Endodermal cell (in vitro differentiated cells): ENCODE measurements around the gene ROBO1. TPM values are rescaled to one million over a fixed set of nuclear protein-coding genes. Genes with fewer than 3 reads are reported as not detected.

Experiments
- DNase-seq: peaks from one replicate; pipeline ENCODE4 v3.0.0-alpha.2; 2017
- H3K27ac ChIP-seq: 2 replicates; pipeline ENCODE4 v1.5.1; 2013; ENCODE audit warnings: mild to moderate bottlenecking, low read depth, low read length, moderate library complexity
- H3K27me3 ChIP-seq: 2 replicates; pipeline ENCODE4 v1.6.1; 2013; ENCODE audit warnings: mild to moderate bottlenecking, low read length, moderate library complexity; ENCODE audit not compliant: insufficient read depth, control insufficient read depth, poor library complexity, severe bottlenecking
- H3K36me3 ChIP-seq: 2 replicates; pipeline ENCODE4 v1.7.0; 2013; ENCODE audit warnings: mild to moderate bottlenecking, low read length, moderate library complexity; ENCODE audit not compliant: control insufficient read depth, insufficient read depth
- H3K4me1 ChIP-seq: one replicate; pipeline ENCODE4 v1.7.0; 2013; ENCODE audit warnings: low read length; ENCODE audit not compliant: control insufficient read depth, insufficient read depth
- H3K4me3 ChIP-seq: 2 replicates; pipeline ENCODE4 v1.5.1; 2013; ENCODE audit warnings: mild to moderate bottlenecking, low read length, moderate library complexity
- H3K9ac ChIP-seq: 2 replicates; pipeline ENCODE4 v1.6.1; 2013; ENCODE audit warnings: mild to moderate bottlenecking, low read length, moderate library complexity; ENCODE audit not compliant: poor library complexity, severe bottlenecking; ENCODE audit errors: extremely low read depth
- H3K9me3 ChIP-seq: 2 replicates; pipeline ENCODE4 v1.6.1; 2013; ENCODE audit warnings: mild to moderate bottlenecking, low read length, moderate library complexity; ENCODE audit not compliant: control insufficient read depth
- H3K27ac Mint-ChIP-seq: 2 replicates; pipeline ENCODE4 v1.8.0; 2020; ENCODE audit warnings: mixed read lengths
- H3K27me3 Mint-ChIP-seq: 2 replicates; pipeline ENCODE4 v1.8.0; 2021; ENCODE audit warnings: mild to moderate bottlenecking, mixed read lengths; ENCODE audit not compliant: insufficient read depth
- H3K36me3 Mint-ChIP-seq: 2 replicates; pipeline ENCODE4 v1.8.0; 2020; ENCODE audit warnings: low read depth, mixed read lengths
- H3K4me1 Mint-ChIP-seq: 2 replicates; pipeline ENCODE4 v1.8.0; 2020; ENCODE audit warnings: mixed read lengths
- H3K4me3 Mint-ChIP-seq: 2 replicates; pipeline ENCODE4 v1.8.0; 2020; ENCODE audit warnings: mild to moderate bottlenecking, moderate library complexity, mixed read lengths
- H3K9me3 Mint-ChIP-seq: 2 replicates; pipeline ENCODE4 v1.8.0; 2020; ENCODE audit warnings: mild to moderate bottlenecking, mixed read lengths
- CTCF ChIP-seq: fragments of 200-600 bp; sonication (generic); conservative IDR thresholded peaks from 2 replicates; pipeline ENCODE4 v1.5.0; 2021; ENCODE audit warnings: antibody characterized with exemption, mild to moderate bottlenecking
- whole genome bisulfite sequencing, 2 experiments: methylation state at CpG; one replicate each; pipeline versions ENCODE4 v1.1.5 to v1.1.7; 2013; ENCODE audit warnings: missing lambda C conversion rate in 2 of 2, mixed read lengths in 1 of 2; ENCODE audit not compliant: insufficient coverage in 1 of 2, insufficient read length in 1 of 2; 5-methylcytosine and 5-hydroxymethylcytosine counted together
- total RNA-seq, 2 donors: library from RNA; stranded (reverse); fragmentation: NEBNext Ultra II Directional in 1 of 2; extraction: Animal tissue kit (Norgen Biotek cat#: 25700) in 1 of 2; gene quantifications; 2 replicates in 1 of 2; 3 replicates in 1 of 2; pipeline ENCODE4 v1.2.1, GENCODE V29; 2021

ROBO1 gene
- total RNA-seq, 2 donors from 2014 or later: 74.8 to 75.9 TPM

- Mint-ChIP-seq H3K27ac (no peak overlapping the region), H3K4me3 (no peak overlapping the region), H3K27me3 (peaks cover 4% of the 10 kb centered on the region), H3K4me1 (peaks cover 33% of the 10 kb centered on the region), H3K9me3 (peaks cover 9% of the 10 kb centered on the region), H3K36me3 (peaks cover 9% of the 10 kb centered on the region)
- H3K36me3 ChIP-seq: no peaks in the 10 kb centered on the region
- TF ChIP-seq CTCF: no peak
- peaks cover 16% of the 10 kb centered on the region for H3K9me3 ChIP-seq
- 94 to 100% methylated on average over 2 of the region's 2 CpGs for WGBS, 2 experiments
- DNase-seq: no peak
- H3K4me3 ChIP-seq: no peak overlapping the region
- H3K4me1 ChIP-seq: no peaks in the 10 kb centered on the region
- H3K27ac ChIP-seq: no peak overlapping the region
- peaks cover under 1% of the 10 kb centered on the region for H3K27me3 ChIP-seq
- H3K9ac ChIP-seq: no peak overlapping the region
These were observed 776.1 kb downstream of the ROBO1 start for GRCh38 chr3:78991656-78992055.

DNA sequence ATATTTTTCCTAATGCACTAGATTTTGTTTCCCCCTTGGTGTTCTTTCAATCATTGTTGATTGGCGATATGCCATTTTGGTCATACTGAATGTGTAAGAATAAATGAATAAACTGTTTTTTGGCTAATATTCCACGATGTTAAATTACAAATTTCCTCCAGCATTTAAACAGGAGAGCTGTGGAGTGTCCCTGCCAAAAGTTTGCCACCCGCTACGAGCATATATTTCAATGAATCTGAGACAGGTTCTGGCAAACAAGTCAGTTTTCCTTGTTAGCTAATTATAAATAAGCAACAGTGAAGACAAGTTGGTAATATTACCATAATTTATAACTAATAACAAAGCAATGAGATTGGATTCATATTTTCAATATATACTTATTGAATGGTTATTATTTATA is 777.6 kb downstream of the ROBO1 start:
- Mint-ChIP-seq H3K4me3 (no peak overlapping the region), H3K4me1 (peaks cover 37% of the 10 kb centered on the region), H3K27me3 (peaks cover 2% of the 10 kb centered on the region), H3K36me3 (peaks cover 9% of the 10 kb centered on the region), H3K27ac (no peak overlapping the region), H3K9me3 (peaks cover 9% of the 10 kb centered on the region)
- WGBS, 2 experiments: 92 to 100% methylated on average over 1 to 4 of the region's 4 CpGs
- H3K9me3 ChIP-seq: peaks cover 16% of the 10 kb centered on the region
- no peak for DNase-seq
- no peaks in the 10 kb centered on the region for H3K36me3 ChIP-seq
- no peak overlapping the region for H3K27ac ChIP-seq
- H3K27me3 ChIP-seq: no peaks in the 10 kb centered on the region
- no peak overlapping the region for H3K9ac ChIP-seq
- TF ChIP-seq CTCF: no peak
- H3K4me3 ChIP-seq: no peak overlapping the region
- H3K4me1 ChIP-seq: no peaks in the 10 kb centered on the region

DNA sequence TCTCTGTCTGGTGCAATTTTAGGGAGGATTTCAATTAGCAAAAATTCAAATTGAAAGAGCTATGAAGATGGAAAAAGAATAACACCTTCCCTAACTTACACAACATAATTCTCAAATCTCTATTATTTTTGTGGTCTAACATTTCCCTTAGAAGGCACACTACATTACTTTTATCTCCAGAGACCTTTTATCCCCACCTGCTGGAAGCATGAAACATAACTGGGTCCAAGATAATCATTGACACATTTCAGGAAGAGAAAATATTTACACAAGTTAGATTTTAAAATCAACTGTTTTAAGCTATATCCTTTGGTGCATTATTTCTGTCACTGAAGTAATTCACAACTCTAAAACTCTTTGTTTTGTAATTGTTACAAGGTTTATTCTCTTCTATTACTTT is 779.5 kb downstream of the ROBO1 start:
- no peak for DNase-seq
- peak; percentile 66 for TF ChIP-seq CTCF
- no peaks in the 10 kb centered on the region for H3K27me3 ChIP-seq
- H3K27ac ChIP-seq: no peak overlapping the region
- H3K4me3 ChIP-seq: no peak overlapping the region
- Mint-ChIP-seq H3K27me3 (no peaks in the 10 kb centered on the region), H3K4me1 (peaks cover 22% of the 10 kb centered on the region), H3K9me3 (peaks cover 9% of the 10 kb centered on the region), H3K4me3 (no peak overlapping the region), H3K27ac (no peak overlapping the region), H3K36me3 (peaks cover 14% of the 10 kb centered on the region)
- peaks cover 16% of the 10 kb centered on the region for H3K9me3 ChIP-seq
- H3K36me3 ChIP-seq: no peaks in the 10 kb centered on the region
- no peak overlapping the region for H3K9ac ChIP-seq
- no peaks in the 10 kb centered on the region for H3K4me1 ChIP-seq
